MM.1S (cell line): Measurements from ENCODE around the gene CFHR5.

Experiments used
- DNase-seq: peaks from one replicate; pipeline ENCODE4 v3.0.0-alpha.2; 2015
- H2AFZ ChIP-seq: fragments of 300-600 bp; sonication (generic); 2 replicates; pipeline ENCODE4 v1.6.0; 2016; ENCODE audit warnings: antibody characterized with exemption, low read length
- H3F3A ChIP-seq: fragments of 300-600 bp; sonication (generic); 2 replicates; pipeline ENCODE4 v1.6.1; 2016; ENCODE audit warnings: mild to moderate bottlenecking, antibody characterized with exemption, low read length, moderate library complexity, mixed read lengths; ENCODE audit not compliant: insufficient read depth
- H3K27ac ChIP-seq: fragments of 300-600 bp; sonication (generic); 2 replicates; pipeline ENCODE4 v1.5.1; 2016; ENCODE audit warnings: mild to moderate bottlenecking, low read length
- H3K27me3 ChIP-seq: fragments of 300-600 bp; sonication (generic); replicated peaks from 2 replicates; pipeline ENCODE4 v1.6.0; 2016; ENCODE audit warnings: low read length; ENCODE audit not compliant: insufficient read depth
- H3K36me3 ChIP-seq: fragments of 300-600 bp; sonication (generic); replicated peaks from 2 replicates; pipeline ENCODE4 v1.6.1; 2016; ENCODE audit warnings: mild to moderate bottlenecking, low read length, mixed read lengths; ENCODE audit not compliant: insufficient read depth
- H3K4me1 ChIP-seq: fragments of 300-600 bp; sonication (generic); 2 replicates; pipeline ENCODE4 v1.6.1; 2016; ENCODE audit warnings: low read length, mixed read lengths
- H3K4me2 ChIP-seq: fragments of 300-600 bp; sonication (generic); 2 replicates; pipeline ENCODE4 v1.6.0; 2016; ENCODE audit warnings: low read depth, low read length
- H3K4me3 ChIP-seq: fragments of 300-600 bp; sonication (generic); 2 replicates; pipeline ENCODE4 v1.5.1; 2016; ENCODE audit warnings: low read length, mixed read lengths
- H3K79me2 ChIP-seq: fragments of 300-600 bp; sonication (generic); 2 replicates; pipeline ENCODE4 v1.6.1; 2016; ENCODE audit warnings: mixed run types, low read length, mixed read lengths
- H3K9ac ChIP-seq: fragments of 300-600 bp; sonication (generic); 2 replicates; pipeline ENCODE4 v1.6.1; 2016; ENCODE audit warnings: low read length, mixed read lengths
- H3K9me2 ChIP-seq: fragments of 300-600 bp; sonication (generic); replicated peaks from 2 replicates; pipeline ENCODE4 v1.6.1; 2016; ENCODE audit warnings: mild to moderate bottlenecking, low read length, mixed read lengths; ENCODE audit not compliant: insufficient read depth
- H3K9me3 ChIP-seq: fragments of 300-600 bp; sonication (generic); replicated peaks from 2 replicates; pipeline ENCODE4 v1.6.1; 2016; ENCODE audit warnings: mild to moderate bottlenecking, low read length, mixed read lengths; ENCODE audit not compliant: insufficient read depth
- H4K20me1 ChIP-seq: fragments of 300-600 bp; sonication (generic); 2 replicates; pipeline ENCODE4 v1.6.1; 2016; ENCODE audit warnings: mild to moderate bottlenecking, low read length, moderate library complexity, mixed read lengths; ENCODE audit not compliant: insufficient read depth
- CTCF ChIP-seq: fragments of 300-600 bp; sonication (generic); IDR thresholded peaks from 2 replicates; pipeline ENCODE4 v1.5.1; 2016; ENCODE audit warnings: antibody characterized with exemption, low read length, mixed read lengths
- EZH2 ChIP-seq: fragments of 300-600 bp; sonication (generic); optimal IDR thresholded peaks from 2 replicates; pipeline ENCODE3; 2017; ENCODE audit warnings: low read depth, mild to moderate bottlenecking, antibody characterized with exemption, low read length, mixed read lengths
- EZH2phosphoT487 ChIP-seq: fragments of 300-600 bp; sonication (generic); IDR thresholded peaks from 2 replicates; pipeline ENCODE4 v1.6.1; 2018; ENCODE audit warnings: antibody characterized with exemption, low read length

CFHR5 gene

GRCh38 chr1:197017558-197018146, 40.3 kb downstream of the CFHR5 start:
- Histone ChIP-seq H3F3A (no peaks in the 10 kb centered on the region), H3K9me3 (no peaks in the 10 kb centered on the region), H2AFZ (no peak overlapping the region), H4K20me1 (no peaks in the 10 kb centered on the region), H3K4me1 (no peaks in the 10 kb centered on the region), H3K36me3 (no peaks in the 10 kb centered on the region), H3K4me3 (no peak overlapping the region), H3K27ac (no peak overlapping the region), H3K9ac (no peak overlapping the region), H3K79me2 (no peaks in the 10 kb centered on the region), H3K4me2 (no peak overlapping the region), H3K27me3 (no peaks in the 10 kb centered on the region), H3K9me2 (no peaks in the 10 kb centered on the region)
- no peak for TF ChIP-seq EZH2phosphoT487
- no peak for DNase-seq

- no peak for TF ChIP-seq CTCF
- no peak for TF ChIP-seq EZH2phosphoT487
- no peak for TF ChIP-seq EZH2
- no peak for DNase-seq
- no peaks in the 10 kb centered on the region for H3K9me3 ChIP-seq
These were observed 44.4 kb downstream of the CFHR5 start for GRCh38 chr1:197021716-197022115.

GRCh38 chr1:197024460-197024859, 47.1 kb downstream of the CFHR5 start:
- no peak overlapping the region for H3K9ac ChIP-seq
- H3K9me2 ChIP-seq = no peaks in the 10 kb centered on the region
- TF ChIP-seq EZH2 (no peak), EZH2phosphoT487 (no peak), CTCF (no peak)
- no peak for DNase-seq
- no peaks in the 10 kb centered on the region for H4K20me1 ChIP-seq
- H3K4me3 ChIP-seq = no peak overlapping the region
- H3F3A ChIP-seq = no peaks in the 10 kb centered on the region
- H3K36me3 ChIP-seq = no peaks in the 10 kb centered on the region
- no peaks in the 10 kb centered on the region for H3K27me3 ChIP-seq
- no peak overlapping the region for H2AFZ ChIP-seq
- no peak overlapping the region for H3K4me2 ChIP-seq
- no peaks in the 10 kb centered on the region for H3K4me1 ChIP-seq
- H3K9me3 ChIP-seq = no peaks in the 10 kb centered on the region
- no peak overlapping the region for H3K27ac ChIP-seq
- no peaks in the 10 kb centered on the region for H3K79me2 ChIP-seq

More at GRCh38 chr1:197021716-197022115, 44.4 kb downstream of the CFHR5 start:
- no peak overlapping the region for H2AFZ ChIP-seq
- no peak overlapping the region for H3K4me2 ChIP-seq
- H3K4me3 ChIP-seq = no peak overlapping the region
- no peak overlapping the region for H3K27ac ChIP-seq
- no peak overlapping the region for H3K9ac ChIP-seq
- H3K9me2 ChIP-seq = no peaks in the 10 kb centered on the region
- H3K36me3 ChIP-seq = no peaks in the 10 kb centered on the region
- H3K27me3 ChIP-seq = no peaks in the 10 kb centered on the region
- H3F3A ChIP-seq = no peaks in the 10 kb centered on the region
- no peaks in the 10 kb centered on the region for H4K20me1 ChIP-seq
- H3K79me2 ChIP-seq = no peaks in the 10 kb centered on the region
- no peaks in the 10 kb centered on the region for H3K4me1 ChIP-seq

- Histone ChIP-seq H3K9me3 (no peaks in the 10 kb centered on the region), H3K4me1 (no peaks in the 10 kb centered on the region), H3K27me3 (no peaks in the 10 kb centered on the region), H3K36me3 (no peaks in the 10 kb centered on the region), H3K4me2 (no peak overlapping the region), H4K20me1 (no peaks in the 10 kb centered on the region), H2AFZ (no peak overlapping the region), H3K27ac (no peak overlapping the region), H3K9me2 (no peaks in the 10 kb centered on the region), H3K79me2 (no peaks in the 10 kb centered on the region), H3K4me3 (no peak overlapping the region), H3K9ac (no peak overlapping the region), H3F3A (no peaks in the 10 kb centered on the region)
- TF ChIP-seq CTCF (no peak), EZH2 (no peak), EZH2phosphoT487 (no peak)
- DNase-seq = no peak
These were observed 50.0 kb downstream of the CFHR5 start for GRCh38 chr1:197027359-197027758.
